ENCODE data around the gene XPNPEP1.

The XPNPEP1 gene

DNA sequence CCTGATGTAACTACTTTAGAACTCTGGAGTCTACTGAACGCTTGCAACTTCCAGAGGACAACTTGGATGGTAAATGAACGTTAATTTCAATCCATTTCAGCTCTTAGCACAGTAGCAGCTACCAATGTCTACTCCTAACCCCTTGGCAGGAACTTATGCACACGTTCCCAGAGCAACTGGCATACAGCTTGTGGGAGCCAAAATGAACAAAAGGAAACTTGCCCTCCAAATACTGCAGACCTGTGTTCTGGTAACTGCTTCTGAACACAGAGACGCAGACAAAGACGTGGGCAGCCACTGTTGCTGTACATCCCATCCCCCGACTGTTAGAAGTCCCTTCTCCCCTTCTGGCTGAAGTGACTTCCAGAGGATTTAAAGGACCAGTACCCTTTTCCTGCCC lies 61.3 kb downstream of the XPNPEP1 start:
- in situ Hi-C loops (cut with MboI; ENCODE audit: low sequenced_read_pairs, unreplicated experiment) = no loop called here
- TF ChIP-seq CTCF (IDR thresholded peaks at IDR 0.05; ENCODE audit: borderline replicate concordance, control extremely low read depth, extremely low read depth, insufficient read depth, missing control alignments) = no peak
- DNase-seq (ENCODE audit: low spot score) = no peak

- no peak for DNase-seq (ENCODE audit: low spot score)
- TF ChIP-seq CTCF (IDR thresholded peaks at IDR 0.05; ENCODE audit: borderline replicate concordance, control extremely low read depth, extremely low read depth, insufficient read depth, missing control alignments) = no peak
- in situ Hi-C loops (cut with MboI; ENCODE audit: low sequenced_read_pairs, unreplicated experiment) = no loop called here
These were observed 62.2 kb downstream of the XPNPEP1 start for GRCh38 chr10:109861081-109861480.

DNA sequence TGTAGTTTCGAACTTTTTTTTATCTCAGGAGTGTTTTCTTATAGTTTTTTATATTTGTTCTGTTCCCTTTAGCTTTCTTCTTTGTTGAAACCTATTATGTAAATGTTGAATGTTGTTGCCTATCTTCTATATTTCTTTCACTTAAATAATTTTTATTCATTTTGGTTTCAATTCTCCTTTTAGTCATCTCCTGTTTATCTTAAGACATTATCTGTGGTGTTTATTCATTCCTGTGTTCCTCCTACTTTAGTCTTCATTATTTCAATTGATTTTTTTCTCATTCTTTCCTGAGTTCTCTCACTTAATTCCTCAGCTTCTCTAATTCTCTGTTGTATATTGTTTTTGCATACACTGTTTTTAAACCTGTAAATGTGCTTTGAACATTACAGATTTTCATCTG lies 64.1 kb downstream of the XPNPEP1 start:
- DNase-seq (ENCODE audit: low spot score) = no peak
- TF ChIP-seq CTCF (IDR thresholded peaks at IDR 0.05; ENCODE audit: borderline replicate concordance, control extremely low read depth, extremely low read depth, insufficient read depth, missing control alignments) = no peak
- in situ Hi-C loops (cut with MboI; ENCODE audit: low sequenced_read_pairs, unreplicated experiment) = no loop called here

GRCh38 chr10:109855746-109856145 lies 67.6 kb downstream of the XPNPEP1 start:
- no peak for TF ChIP-seq CTCF (IDR thresholded peaks at IDR 0.05; ENCODE audit: borderline replicate concordance, control extremely low read depth, extremely low read depth, insufficient read depth, missing control alignments)
- in situ Hi-C loops (cut with MboI; ENCODE audit: low sequenced_read_pairs, unreplicated experiment) = no loop called here

DNA sequence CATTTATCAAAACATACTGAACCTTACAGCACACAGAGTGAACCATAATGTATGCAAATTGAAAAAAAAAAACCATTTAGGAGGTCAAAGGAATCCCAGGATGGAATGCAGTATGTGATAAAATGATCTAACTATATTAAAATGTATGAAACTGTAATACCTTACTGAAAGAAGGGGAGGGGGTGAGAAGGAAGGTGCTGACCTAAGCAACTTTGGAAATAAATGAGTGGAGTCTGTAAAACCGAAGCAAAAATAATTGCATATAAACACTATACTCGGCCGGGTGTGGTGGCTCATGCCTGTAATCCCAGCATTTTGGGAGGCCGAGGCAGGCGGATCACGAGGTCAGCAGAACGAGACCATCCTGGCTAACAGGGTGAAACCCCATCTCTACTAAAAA lies 69.4 kb downstream of the XPNPEP1 start:
- no peak for DNase-seq (ENCODE audit: low spot score)
- in situ Hi-C loops (cut with MboI; ENCODE audit: low sequenced_read_pairs, unreplicated experiment) = no loop called here
- TF ChIP-seq CTCF (IDR thresholded peaks at IDR 0.05; ENCODE audit: borderline replicate concordance, control extremely low read depth, extremely low read depth, insufficient read depth, missing control alignments) = no peak

More at GRCh38 chr10:109855746-109856145, 67.6 kb downstream of the XPNPEP1 start:
- no peak for DNase-seq (ENCODE audit: low spot score)

GRCh38 chr10:109852475-109853037 lies 70.8 kb downstream of the XPNPEP1 start:
- DNase-seq (ENCODE audit: low spot score) = peak; percentile 73
- in situ Hi-C loops (cut with MboI; ENCODE audit: low sequenced_read_pairs, unreplicated experiment) = no loop called here
- TF ChIP-seq CTCF (IDR thresholded peaks at IDR 0.05; ENCODE audit: borderline replicate concordance, control extremely low read depth, extremely low read depth, insufficient read depth, missing control alignments) = peak; percentile 97

Data from GM13976 (cell line).